ENCODE data around the gene ST7. TPM values are rescaled to one million over a fixed set of nuclear protein-coding genes. Genes with fewer than 3 reads are reported as not detected.

ST7 gene
- total RNA-seq, 2 experiments from 2014 or later = 8.4 to 10.2 TPM

GRCh38 chr7:117249696-117250095 lies 296.4 kb downstream of the ST7 start:
- no peaks in the 10 kb centered on the region for H3K36me3 Mint-ChIP-seq
- no peak overlapping the region for H3K27ac Mint-ChIP-seq
- no peak overlapping the region for H3K4me3 Mint-ChIP-seq
- no peaks in the 10 kb centered on the region for H3K9me3 Mint-ChIP-seq
- DNase-seq = no peak
- peaks cover 3% of the 10 kb centered on the region for H3K27me3 Mint-ChIP-seq
- H3K4me1 Mint-ChIP-seq = no peaks in the 10 kb centered on the region

DNA sequence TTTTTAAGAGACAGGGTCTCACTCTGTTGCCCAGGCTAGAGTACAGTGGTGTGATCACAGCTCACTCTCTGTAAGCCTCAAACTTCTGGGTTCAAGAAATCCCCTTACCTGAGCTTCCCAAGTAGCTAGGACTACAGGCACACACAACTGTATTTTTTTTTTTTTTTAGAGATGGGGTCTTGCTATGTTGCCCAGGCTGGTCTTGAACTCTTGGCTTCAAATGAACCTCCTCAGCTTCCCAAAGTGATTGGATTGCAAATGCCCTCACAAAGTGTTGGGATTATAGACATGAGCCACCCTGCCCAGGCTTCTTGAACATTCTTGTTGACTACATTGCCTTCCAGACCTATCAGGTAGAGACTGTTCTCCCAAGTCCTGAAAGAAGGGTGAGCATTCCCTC lies 296.9 kb downstream of the ST7 start:
- Mint-ChIP-seq H3K9me3 (no peaks in the 10 kb centered on the region), H3K27me3 (peaks cover 3% of the 10 kb centered on the region), H3K4me3 (no peak overlapping the region), H3K27ac (no peak overlapping the region), H3K4me1 (no peaks in the 10 kb centered on the region), H3K36me3 (no peaks in the 10 kb centered on the region)
- DNase-seq = no peak

- Mint-ChIP-seq H3K4me3 (no peak overlapping the region), H3K27ac (no peak overlapping the region), H3K9me3 (no peaks in the 10 kb centered on the region), H3K27me3 (peaks cover 3% of the 10 kb centered on the region), H3K36me3 (no peaks in the 10 kb centered on the region), H3K4me1 (no peaks in the 10 kb centered on the region)
- no peak for DNase-seq
Measured at GRCh38 chr7:117250801-117251200, 297.5 kb downstream of the ST7 start.

GRCh38 chr7:117251687-117252086 lies 298.4 kb downstream of the ST7 start:
- DNase-seq = no peak
- H3K4me1 Mint-ChIP-seq = no peaks in the 10 kb centered on the region
- no peak overlapping the region for H3K4me3 Mint-ChIP-seq

DNA sequence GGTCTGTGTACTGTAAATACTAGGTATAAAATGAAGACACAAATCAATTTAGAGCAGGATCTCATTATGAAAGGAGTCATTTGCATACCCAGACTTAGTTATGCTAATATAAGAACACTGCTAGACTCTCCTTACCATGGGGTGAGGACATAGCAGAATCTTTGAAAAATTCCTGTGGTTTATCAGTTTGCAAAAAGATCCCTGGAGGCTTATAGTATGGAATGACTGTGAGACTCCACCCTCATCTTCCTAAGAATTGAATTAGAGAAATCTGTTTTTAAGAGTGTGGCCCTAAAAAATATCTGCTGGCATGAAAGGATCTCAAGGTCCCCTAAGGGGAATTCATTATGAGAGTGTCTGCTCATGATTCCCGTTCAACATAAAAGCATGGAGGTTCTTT lies 306.3 kb downstream of the ST7 start:
- no peak for DNase-seq
- Mint-ChIP-seq H3K27ac (no peak overlapping the region), H3K27me3 (no peaks in the 10 kb centered on the region), H3K9me3 (no peaks in the 10 kb centered on the region), H3K36me3 (no peaks in the 10 kb centered on the region), H3K4me3 (no peak overlapping the region), H3K4me1 (no peaks in the 10 kb centered on the region)

More at GRCh38 chr7:117251687-117252086, 298.4 kb downstream of the ST7 start:
- H3K36me3 Mint-ChIP-seq = no peaks in the 10 kb centered on the region
- H3K27me3 Mint-ChIP-seq = peaks cover 3% of the 10 kb centered on the region
- H3K9me3 Mint-ChIP-seq = no peaks in the 10 kb centered on the region
- no peak overlapping the region for H3K27ac Mint-ChIP-seq

DNA sequence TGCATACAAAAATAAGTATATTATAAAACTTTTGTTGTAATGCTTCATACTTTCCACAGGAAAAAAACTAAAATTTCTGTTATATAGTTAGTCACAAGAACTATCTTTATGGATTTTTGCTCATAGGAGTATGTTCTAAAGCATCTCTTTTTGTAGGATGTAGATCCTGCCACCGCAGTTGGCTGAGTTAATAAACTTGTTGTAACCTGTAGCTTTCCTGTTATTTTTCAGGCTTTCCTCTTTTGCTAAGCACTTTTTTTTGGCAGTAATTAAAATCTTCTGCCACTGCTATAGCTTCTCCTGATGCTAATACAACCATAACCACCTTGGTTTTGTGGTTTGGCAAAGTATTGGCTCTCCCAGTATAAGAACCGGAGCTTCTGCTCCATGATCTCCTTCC lies 309.2 kb downstream of the ST7 start:
- Mint-ChIP-seq H3K4me3 (no peak overlapping the region), H3K4me1 (no peaks in the 10 kb centered on the region), H3K27ac (no peak overlapping the region), H3K9me3 (peaks cover 1% of the 10 kb centered on the region), H3K36me3 (no peaks in the 10 kb centered on the region), H3K27me3 (peaks cover 5% of the 10 kb centered on the region)
- DNase-seq = no peak

DNA sequence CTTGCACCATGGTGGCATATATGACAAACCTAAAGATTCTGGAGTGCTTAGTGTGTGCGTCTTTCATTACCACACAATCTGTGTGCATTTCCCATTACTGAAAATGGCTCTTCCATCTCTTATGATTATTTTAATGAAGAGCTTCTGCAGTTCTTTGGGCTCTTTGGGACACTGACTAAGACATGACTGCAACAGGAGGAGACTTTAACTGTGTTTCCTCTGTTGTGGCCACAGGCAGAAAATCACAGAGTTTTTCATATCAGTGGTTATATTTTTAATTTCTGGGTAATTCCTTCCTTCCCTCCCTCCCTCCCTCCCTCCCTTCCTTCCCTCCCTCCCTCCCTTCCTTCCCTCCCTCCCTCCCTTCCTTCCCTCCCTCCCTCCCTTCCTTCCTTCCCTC lies 311.4 kb downstream of the ST7 start:
- Mint-ChIP-seq H3K4me3 (no peak overlapping the region), H3K27ac (no peak overlapping the region), H3K27me3 (peaks cover 12% of the 10 kb centered on the region), H3K36me3 (no peaks in the 10 kb centered on the region), H3K4me1 (no peaks in the 10 kb centered on the region), H3K9me3 (peaks cover 1% of the 10 kb centered on the region)
- no peak for DNase-seq

DNA sequence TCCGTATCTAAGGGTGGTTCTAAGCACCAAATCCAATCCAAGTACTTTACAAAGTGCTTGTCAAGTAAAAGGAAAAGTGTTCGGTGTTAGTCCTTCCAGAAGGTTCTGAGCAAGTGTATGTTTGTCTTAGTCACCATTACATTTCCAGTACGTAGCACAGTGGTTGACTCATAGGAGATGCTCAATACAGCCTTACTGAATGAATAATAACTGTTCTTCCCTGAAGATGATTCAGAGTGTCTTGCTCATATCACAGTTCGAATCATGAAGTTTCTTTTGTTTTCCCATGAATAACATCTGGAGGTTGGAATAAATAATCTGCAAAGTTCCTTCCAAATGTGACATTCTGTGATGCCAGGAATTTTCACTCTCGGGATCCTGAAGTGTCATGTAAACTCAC lies 316.1 kb downstream of the ST7 start:
- H3K9me3 Mint-ChIP-seq = peaks cover 1% of the 10 kb centered on the region
- H3K4me3 Mint-ChIP-seq = no peak overlapping the region
- DNase-seq = no peak
- no peaks in the 10 kb centered on the region for H3K4me1 Mint-ChIP-seq
- peaks cover 21% of the 10 kb centered on the region for H3K27me3 Mint-ChIP-seq
- H3K36me3 Mint-ChIP-seq = no peaks in the 10 kb centered on the region
- H3K27ac Mint-ChIP-seq = no peak overlapping the region

DNA sequence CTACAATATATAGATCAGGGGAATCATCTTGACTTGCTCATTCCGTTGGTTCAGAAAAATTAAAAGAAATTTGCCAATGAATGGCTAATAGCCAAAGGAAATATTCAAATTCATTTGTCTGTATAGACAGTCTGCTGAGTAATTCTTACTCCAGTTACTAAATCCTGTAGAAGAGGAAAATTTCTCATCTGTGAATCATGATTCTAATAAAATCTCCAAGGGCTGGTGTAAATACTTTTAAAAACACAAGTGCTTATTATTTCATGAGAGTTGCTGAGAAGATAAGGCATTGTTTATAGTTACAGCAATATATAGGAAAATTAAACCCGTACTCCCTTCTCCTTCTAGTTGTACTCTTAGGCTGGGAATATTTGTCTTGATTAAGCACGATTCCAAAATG lies 316.6 kb downstream of the ST7 start:
- Mint-ChIP-seq H3K4me3 (no peak overlapping the region), H3K27ac (no peak overlapping the region), H3K9me3 (peaks cover 1% of the 10 kb centered on the region), H3K36me3 (no peaks in the 10 kb centered on the region), H3K4me1 (no peaks in the 10 kb centered on the region), H3K27me3 (peaks cover 21% of the 10 kb centered on the region)
- no peak for DNase-seq

GRCh38 chr7:117270371-117270770 lies 317.1 kb downstream of the ST7 start:
- peaks cover 1% of the 10 kb centered on the region for H3K9me3 Mint-ChIP-seq
- no peak for DNase-seq
- H3K36me3 Mint-ChIP-seq = no peaks in the 10 kb centered on the region
- no peak overlapping the region for H3K27ac Mint-ChIP-seq
- H3K4me1 Mint-ChIP-seq = no peaks in the 10 kb centered on the region
- no peak overlapping the region for H3K4me3 Mint-ChIP-seq
- H3K27me3 Mint-ChIP-seq = peaks cover 21% of the 10 kb centered on the region

- no peak overlapping the region for H3K4me3 Mint-ChIP-seq
- no peak for DNase-seq
- H3K27ac Mint-ChIP-seq = no peak overlapping the region
- H3K9me3 Mint-ChIP-seq = no peaks in the 10 kb centered on the region
- peaks cover 19% of the 10 kb centered on the region for H3K27me3 Mint-ChIP-seq
- H3K4me1 Mint-ChIP-seq = no peaks in the 10 kb centered on the region
- no peaks in the 10 kb centered on the region for H3K36me3 Mint-ChIP-seq
Measured at GRCh38 chr7:117271566-117271965, 318.3 kb downstream of the ST7 start.

DNA sequence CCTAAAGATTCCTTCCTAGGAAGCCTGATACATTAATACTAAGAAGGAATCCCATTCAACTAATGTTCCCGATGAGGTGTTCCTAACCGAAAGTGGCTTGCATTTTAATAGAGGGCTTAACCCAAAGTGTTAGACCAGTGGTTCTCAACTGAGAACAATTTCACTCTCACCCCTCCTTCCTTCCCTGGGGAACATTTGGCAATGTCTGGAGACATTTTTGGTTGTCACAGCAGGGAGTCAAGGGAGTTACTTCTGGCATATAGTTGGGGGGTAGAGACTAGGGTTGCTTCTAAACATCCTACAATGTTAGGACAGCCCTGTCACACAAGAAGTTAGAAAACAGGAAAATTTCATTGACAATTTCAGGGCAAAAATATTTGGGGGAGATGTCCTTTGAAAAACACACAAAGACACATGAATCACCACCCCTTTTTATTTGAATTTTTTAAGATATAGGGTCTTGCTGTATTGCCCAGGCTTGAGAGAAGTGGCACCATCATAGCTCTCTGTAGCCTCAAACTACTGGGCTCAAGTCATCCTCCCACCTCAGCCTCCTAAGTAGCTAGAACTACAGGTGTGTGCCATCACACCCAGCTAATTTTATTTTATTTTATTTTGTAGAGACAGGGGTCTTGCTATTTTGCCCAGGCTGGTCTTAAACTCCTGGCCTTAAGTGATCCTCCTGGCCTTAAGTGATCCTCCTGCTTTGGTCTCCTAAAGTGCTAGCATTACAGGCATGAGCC lies 318.9 kb downstream of the ST7 start:
- DNase-seq = no peak
- H3K27ac Mint-ChIP-seq = no peak overlapping the region
- H3K9me3 Mint-ChIP-seq = no peaks in the 10 kb centered on the region
- H3K4me3 Mint-ChIP-seq = no peak overlapping the region
- no peaks in the 10 kb centered on the region for H3K4me1 Mint-ChIP-seq
- H3K36me3 Mint-ChIP-seq = no peaks in the 10 kb centered on the region
- peaks cover 17% of the 10 kb centered on the region for H3K27me3 Mint-ChIP-seq

DNA sequence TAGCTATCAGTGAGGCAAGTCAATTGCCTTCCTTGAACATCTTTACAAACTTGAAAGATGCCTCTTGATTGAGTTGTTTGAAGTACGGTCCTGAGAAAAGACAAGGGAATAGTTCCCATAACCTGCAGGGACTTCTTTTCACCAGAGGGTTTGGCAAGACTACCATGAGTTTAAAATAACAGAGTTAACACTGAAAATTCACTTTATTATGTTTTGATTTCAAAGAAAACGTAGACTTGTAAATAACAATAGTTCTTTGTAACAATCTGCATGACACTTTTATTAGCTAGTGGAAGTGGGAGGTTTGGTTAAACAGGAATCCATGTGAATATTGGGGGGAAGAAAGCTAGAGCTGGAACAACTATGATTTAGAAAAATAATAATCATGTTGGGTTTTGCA lies 320.0 kb downstream of the ST7 start:
- Mint-ChIP-seq H3K27ac (no peak overlapping the region), H3K9me3 (no peaks in the 10 kb centered on the region), H3K4me1 (no peaks in the 10 kb centered on the region), H3K27me3 (peaks cover 13% of the 10 kb centered on the region), H3K4me3 (no peak overlapping the region), H3K36me3 (no peaks in the 10 kb centered on the region)
- no peak for DNase-seq

- H3K9me3 Mint-ChIP-seq = no peaks in the 10 kb centered on the region
- H3K36me3 Mint-ChIP-seq = no peaks in the 10 kb centered on the region
- H3K27ac Mint-ChIP-seq = no peak overlapping the region
- H3K4me3 Mint-ChIP-seq = no peak overlapping the region
- no peak for DNase-seq
- no peaks in the 10 kb centered on the region for H3K4me1 Mint-ChIP-seq
- peaks cover 13% of the 10 kb centered on the region for H3K27me3 Mint-ChIP-seq
Measured at GRCh38 chr7:117273814-117274225, 320.5 kb downstream of the ST7 start.

GRCh38 chr7:117274951-117275350 lies 321.6 kb downstream of the ST7 start:
- no peaks in the 10 kb centered on the region for H3K4me1 Mint-ChIP-seq

DNA sequence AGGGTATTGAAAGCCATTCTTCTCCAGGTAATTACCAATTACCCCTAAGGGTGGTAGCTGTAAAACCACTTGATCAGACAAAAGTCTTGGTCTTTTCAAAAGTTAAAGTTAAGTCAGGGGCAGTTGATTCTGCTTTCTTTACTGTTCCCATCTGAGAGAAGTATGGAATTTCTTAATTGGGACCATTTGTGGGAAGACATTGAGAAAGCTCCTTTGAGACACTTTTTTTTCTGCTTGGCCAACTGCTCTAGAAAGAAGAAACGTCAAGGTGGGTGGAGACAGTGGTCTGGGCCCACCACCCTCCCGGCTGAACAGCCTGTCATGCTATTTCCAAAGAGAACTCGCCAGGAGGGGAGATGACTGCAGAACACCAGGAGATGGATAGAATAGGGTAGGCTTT lies 324.3 kb downstream of the ST7 start:
- no peak for DNase-seq
- Mint-ChIP-seq H3K4me1 (no peaks in the 10 kb centered on the region), H3K27me3 (peaks cover 6% of the 10 kb centered on the region), H3K27ac (no peak overlapping the region), H3K4me3 (no peak overlapping the region), H3K9me3 (no peaks in the 10 kb centered on the region), H3K36me3 (no peaks in the 10 kb centered on the region)

More at GRCh38 chr7:117274951-117275350, 321.6 kb downstream of the ST7 start:
- Mint-ChIP-seq H3K9me3 (no peaks in the 10 kb centered on the region), H3K4me3 (no peak overlapping the region), H3K27me3 (peaks cover 9% of the 10 kb centered on the region), H3K27ac (no peak overlapping the region), H3K36me3 (no peaks in the 10 kb centered on the region)
- no peak for DNase-seq
